K562 (cell line): ENCODE measurements around the gene SEC14L1. TPM values are rescaled to one million over a fixed set of nuclear protein-coding genes. Genes with fewer than 3 reads are reported as not detected.
"Not testable (repeated sequence)": the region's sequence is repeated elsewhere in the genome, so short reads cannot be mapped to it uniquely, and the experiment has no call there.

Source experiments
- ATAC-seq: fragments of 200-7000 bp; cut with Tn5 transposase; 3 replicates; pipeline ENCODE4 v1.9.1; 2020; ENCODE audit warnings: moderate library complexity
- BruUV-seq: library from RNA; stranded (reverse); fragments of 400-500 nt; replicated peaks from 2 replicates; lab custom pipeline; 2021; lab: Mats Ljungman, UMichigan
- CTCF ChIA-PET: fragments of 300-600 bp; formaldehyde crosslinking; extraction: SDS; loops from one replicate; lab custom pipeline; 2021; ENCODE audit warnings: low intra/inter-chr PET ratio; lab: Yijun Ruan, JAX
- POLR2A ChIA-PET: fragments of 300-600, 350-650 bp; sonication (Branson Sonifier 250); formaldehyde crosslinking; extraction: SDS; loops from one replicate; lab custom pipeline; 2021; ENCODE audit warnings: antibody characterized with exemption, inconsistent platforms; lab: Yijun Ruan, JAX
- DNase-seq, 4 experiments: peaks; one replicate each; pipeline versions ENCODE4 v3.0.0 to v3.0.0-alpha.2; 2011 to 2018; ENCODE audit warnings: low spot score in 3 of 4, mixed read lengths in 3 of 4; ENCODE audit errors: extremely low read depth in 1 of 4
- FAIRE-seq: peaks from 2 replicates; lab custom pipeline; 2011; peaks lifted over from hg19 to GRCh38; lab: Jason Lieb, UNC
- H2AFZ ChIP-seq: 2 replicates; pipeline ENCODE4 v1.6.0; 2011; ENCODE audit warnings: low read depth, low read length, control low read depth, inconsistent platforms
- H3K27ac ChIP-seq: fragments of 200-600 bp; 3 replicates; pipeline ENCODE4 v1.8.0; 2011; ENCODE audit warnings: low read depth, mild to moderate bottlenecking, control low read depth, inconsistent platforms, low read length, moderate library complexity, mixed read lengths; ENCODE audit errors: extremely low read depth
- H3K27me3 ChIP-seq, 2 experiments: fragments of 300-600 bp in 1 of 2; 2 replicates in 1 of 2; 3 replicates in 1 of 2; pipeline versions ENCODE4 v1.6.0 to v1.8.0; 2011; ENCODE audit warnings: inconsistent platforms in 2 of 2, low read length in 2 of 2, mild to moderate bottlenecking in 1 of 2, mixed read lengths in 1 of 2, moderate library complexity in 1 of 2; ENCODE audit not compliant: control insufficient read depth in 2 of 2, insufficient read depth in 2 of 2
- H3K36me3 ChIP-seq: fragments of 300-600 bp; 3 replicates; pipeline ENCODE4 v1.8.0; 2011; ENCODE audit warnings: mild to moderate bottlenecking, low read length, inconsistent platforms; ENCODE audit not compliant: control insufficient read depth, insufficient read depth
- H3K4me1 ChIP-seq, 2 experiments: fragments of 200-600 bp in 1 of 2; replicated peaks in 1 of 2; 2 replicates in 1 of 2; 3 replicates in 1 of 2; pipeline versions ENCODE4 v1.5.1 to v1.8.0; 2011; ENCODE audit warnings: inconsistent platforms in 2 of 2, low read length in 2 of 2, mild to moderate bottlenecking in 1 of 2, mixed read lengths in 1 of 2, moderate library complexity in 1 of 2; ENCODE audit not compliant: control insufficient read depth in 2 of 2, insufficient read depth in 2 of 2
- H3K4me2 ChIP-seq: 2 replicates; pipeline ENCODE4 v1.6.1; 2011; ENCODE audit warnings: low read length, control low read depth, inconsistent platforms, mixed read lengths; ENCODE audit not compliant: insufficient read depth
- H3K4me3 ChIP-seq: fragments of 200-600 bp; sonication (generic), shearing (Covaris generic); 2 replicates; pipeline ENCODE4 v1.5.1; 2016; ENCODE audit warnings: control low read depth, inconsistent platforms
- H3K79me2 ChIP-seq: fragments of 200-600 bp; 3 replicates; pipeline ENCODE4 v1.8.0; 2011; ENCODE audit warnings: low read length, inconsistent platforms; ENCODE audit not compliant: control insufficient read depth, insufficient read depth
- H3K9ac ChIP-seq, 2 experiments: 2 replicates each; pipeline versions ENCODE4 v1.6.0 to v1.6.1; 2011; ENCODE audit warnings: low read depth in 2 of 2, low read length in 2 of 2, control low read depth in 1 of 2, inconsistent platforms in 1 of 2, mild to moderate bottlenecking in 1 of 2, mixed read lengths in 1 of 2; ENCODE audit not compliant: insufficient read depth in 1 of 2
- H3K9me1 ChIP-seq: one replicate; pipeline ENCODE4 v1.6.0; 2011; ENCODE audit warnings: inconsistent platforms, mild to moderate bottlenecking, low read length, moderate library complexity; ENCODE audit not compliant: control insufficient read depth, insufficient read depth
- H3K9me3 ChIP-seq: replicated peaks from 2 replicates; pipeline ENCODE4 v1.5.1; 2011; ENCODE audit warnings: low read depth, low read length, inconsistent platforms; ENCODE audit not compliant: control insufficient read depth, insufficient read depth
- H4K20me1 ChIP-seq: replicated peaks from 2 replicates; pipeline ENCODE4 v1.6.1; 2011; ENCODE audit warnings: low read length, inconsistent platforms, mixed read lengths; ENCODE audit not compliant: control insufficient read depth, insufficient read depth
- AFF4 ChIP-seq: sonication (generic); formaldehyde crosslinking; IDR thresholded peaks from 2 replicates; pipeline ENCODE4 v1.8.0; 2023; ENCODE audit warnings: mild to moderate bottlenecking, missing genetic modification reagents
- WGBS: fragments of 100-300 bp; shearing (Covaris generic); methylation state at CpG from one replicate; pipeline ENCODE4 v1.1.6; 2016; ENCODE audit warnings: low coverage, mixed read lengths; ENCODE audit not compliant: insufficient coverage; ENCODE audit errors: missing lambda C conversion rate; 5-methylcytosine and 5-hydroxymethylcytosine counted together
- in situ Hi-C: fragments of 300-500 bp; cut with MboI; formaldehyde crosslinking; loops from 4 replicates; pipeline ENCODE4 v1.15.0; 2018; ENCODE audit warnings: inconsistent platforms, mixed read lengths
- intact Hi-C: fragments of 100-400 bp; cut with micrococcal nuclease; formaldehyde crosslinking; loops from 2 replicates; pipeline ENCODE4 v1.14.2; 2022
- polyA plus RNA-seq, 8 experiments: library from polyadenylated mRNA; depleted of rRNA in 4 of 8; stranded (reverse) in 5 of 8; unstranded in 3 of 8; fragments of >200 nt; fragmentation: Nextera tagmentation in 2 of 8; fragmentation: Illumina TruSeq in 1 of 8; extraction: Ambion mirVana in 2 of 8; extraction: Trizol in 1 of 8; gene quantifications; 2 replicates each; pipeline versions ENCODE4 v1.2.1 to v1.2.3, GENCODE V29; 2011 to 2014; ENCODE audit warnings: inconsistent platforms in 1 of 8, missing spikeins in 1 of 8
- total RNA-seq, 7 experiments: library from RNA; depleted of rRNA in 6 of 7; stranded (reverse); fragments of >200 nt in 6 of 7; fragmentation: Illumina TruSeq in 2 of 7; extraction: Trizol in 2 of 7; gene quantifications; 2 replicates each; pipeline versions ENCODE4 v1.2.1 to v1.2.3, GENCODE V29; 2011 to 2021; ENCODE audit warnings: low replicate concordance in 1 of 7

The SEC14L1 gene
- total and polyA plus RNA-seq, 9 of the 15 experiments (the other 6 are each of a cell fraction or from before 2014, with no cell fraction given) = 3.1 to 39.7 (median 15.2) TPM

- TF ChIP-seq AFF4 (CRISPR knock-in tag) = 0 out of 2 replicates have a peak, but pooled peaks have one; percentile 32
These were observed 30.9 kb upstream of the SEC14L1 start (continued) for GRCh38 chr17:77109764-77110359.

- H4K20me1 ChIP-seq, H2AFZ ChIP-seq, H3K9me1 ChIP-seq, intact Hi-C loops, H3K9me3 ChIP-seq, H3K36me3 ChIP-seq, CTCF ChIA-PET, ATAC-seq, H3K4me3 ChIP-seq, BruUV-seq, H3K9ac ChIP-seq, DNase-seq, in situ Hi-C loops, FAIRE-seq, H3K79me2 ChIP-seq, H3K27me3 ChIP-seq, H3K27ac ChIP-seq, H3K4me2 ChIP-seq: not testable (repeated sequence)
- peaks cover 12 to 24% of the 10 kb centered on the region in 2 experiments; a peak in 4 of 5 replicates for H3K4me1 ChIP-seq
- 67% methylated on average over 11 of the region's 11 CpGs for WGBS
- POLR2A ChIA-PET = interaction anchor here (0.6 to 0.7 kb wide), 2 partner anchors 144 to 294 kb away, joined by 3 to 4 read pairs; no protein-coding TSS in a partner anchor
These were observed 29.4 kb upstream of the SEC14L1 start for GRCh38 chr17:77111165-77111933.
